ENCODE measurements around the gene SPC25.

The SPC25 gene

DNA sequence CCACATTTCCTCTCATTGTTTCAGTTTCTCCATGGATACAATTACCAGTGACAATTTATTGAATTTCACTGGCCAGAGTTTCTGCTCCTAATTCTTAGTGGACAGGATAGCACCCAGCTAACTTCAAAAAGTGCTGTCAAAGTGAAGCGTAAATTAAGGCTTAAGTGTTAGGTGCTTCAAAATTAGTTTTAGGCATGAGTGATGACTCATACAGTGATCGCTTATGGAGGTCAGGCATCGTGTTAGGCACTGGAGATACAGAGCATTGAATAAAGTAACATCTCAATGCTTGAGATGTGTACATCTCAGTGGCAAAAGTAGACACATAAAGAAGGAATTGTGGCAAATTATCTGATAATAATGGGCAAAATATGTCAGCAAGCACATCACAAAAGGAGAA lies 47.0 kb downstream of the SPC25 start:
- no peak for DNase-seq (ENCODE audit: low spot score)

DNA sequence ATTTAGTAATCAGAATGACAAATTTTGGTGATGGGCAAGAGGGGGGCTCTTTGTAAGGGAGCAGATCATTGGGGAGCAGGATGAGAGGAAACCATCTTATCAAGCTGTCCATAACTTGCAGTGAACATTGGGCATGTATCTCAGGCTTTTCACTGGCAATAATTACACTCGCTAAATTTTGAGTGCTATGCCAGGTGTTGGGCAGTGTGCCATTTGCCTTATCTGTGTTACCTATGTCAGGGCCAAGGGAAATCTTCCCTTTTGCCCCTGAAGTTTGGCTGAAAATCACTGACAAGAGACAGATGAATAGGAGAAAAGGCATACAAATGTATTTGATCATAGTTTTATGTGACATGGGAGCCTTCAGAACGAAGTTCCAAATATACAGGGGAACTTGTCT lies 48.8 kb downstream of the SPC25 start:
- no peak for DNase-seq (ENCODE audit: low spot score)

DNA sequence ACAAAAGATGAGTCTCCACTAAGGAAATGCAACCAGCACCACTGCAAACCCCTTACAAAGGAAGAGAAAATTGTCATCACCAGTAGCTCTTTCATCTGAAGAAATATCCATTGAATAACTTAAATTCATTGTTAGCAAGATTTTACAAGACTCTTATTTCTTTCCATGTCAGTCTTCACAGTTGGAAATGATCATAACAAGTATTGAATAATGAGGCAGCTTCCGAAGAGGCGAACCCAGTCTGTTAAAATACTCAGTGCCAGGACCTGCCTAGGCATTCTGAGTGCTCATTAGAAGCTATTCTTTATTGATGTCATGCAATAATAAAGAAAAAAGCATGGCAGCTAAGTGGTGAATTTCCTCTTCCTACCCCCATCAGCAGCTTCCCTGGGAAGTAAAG lies 54.3 kb downstream of the SPC25 start:
- DNase-seq (ENCODE audit: low spot score): no peak

DNA sequence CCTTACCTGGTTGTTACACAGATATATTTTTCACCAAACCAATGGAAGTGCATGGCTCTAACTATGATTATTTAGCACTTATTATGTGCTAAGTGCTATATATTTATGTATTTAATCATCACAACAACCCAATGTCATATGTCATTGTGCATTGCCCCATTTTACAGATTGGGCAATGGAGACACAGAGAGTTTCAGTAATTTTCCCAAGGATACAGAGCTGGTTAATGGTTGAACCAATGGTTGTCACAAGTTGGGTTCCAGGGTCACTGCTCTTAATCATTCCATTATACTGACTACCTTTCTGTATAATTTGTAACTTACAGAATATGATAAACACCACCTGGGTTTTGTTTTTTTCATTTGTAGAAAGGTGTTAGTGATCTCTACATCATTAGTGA lies 58.6 kb downstream of the SPC25 start:
- DNase-seq (ENCODE audit: low spot score): no peak

DNA sequence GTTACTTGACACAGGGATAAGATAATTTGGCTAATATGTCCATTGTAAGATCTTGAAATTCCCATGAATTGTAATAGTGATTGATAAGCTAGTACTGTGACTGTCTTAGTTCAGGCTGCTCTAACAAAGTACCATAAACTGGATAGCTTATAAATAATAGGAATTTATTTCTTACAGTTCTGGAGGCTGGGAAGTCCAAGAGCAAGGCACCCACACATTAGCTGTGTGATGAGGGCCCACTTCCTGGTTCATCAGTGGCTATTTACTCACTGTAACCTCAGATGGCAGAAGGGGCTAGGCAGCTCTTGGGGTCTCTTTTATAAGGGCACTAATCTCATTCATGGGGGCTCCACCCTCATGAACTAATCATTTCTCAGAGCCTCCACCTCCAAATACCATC lies 59.3 kb downstream of the SPC25 start:
- DNase-seq (ENCODE audit: low spot score): no peak

DNA sequence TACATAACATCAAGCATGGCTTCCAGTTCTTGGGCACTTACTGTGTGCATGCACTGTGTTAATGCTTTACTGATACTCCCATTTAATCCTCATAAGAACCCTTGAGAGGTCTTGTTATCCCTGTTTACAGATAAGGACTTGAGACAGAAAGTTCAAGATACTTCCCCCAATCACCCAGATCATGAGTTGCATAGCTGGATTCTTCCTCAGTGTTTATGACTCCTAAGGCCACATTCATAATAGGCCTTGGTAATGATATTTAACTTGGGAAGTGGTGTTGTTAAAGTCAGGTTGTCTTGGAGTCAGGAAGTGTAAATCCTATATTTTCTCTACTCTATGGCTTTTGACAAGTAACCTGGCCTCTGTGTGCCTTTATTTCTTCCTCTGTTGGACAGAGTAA lies 65.1 kb downstream of the SPC25 start:
- no peak for DNase-seq (ENCODE audit: low spot score)

DNA sequence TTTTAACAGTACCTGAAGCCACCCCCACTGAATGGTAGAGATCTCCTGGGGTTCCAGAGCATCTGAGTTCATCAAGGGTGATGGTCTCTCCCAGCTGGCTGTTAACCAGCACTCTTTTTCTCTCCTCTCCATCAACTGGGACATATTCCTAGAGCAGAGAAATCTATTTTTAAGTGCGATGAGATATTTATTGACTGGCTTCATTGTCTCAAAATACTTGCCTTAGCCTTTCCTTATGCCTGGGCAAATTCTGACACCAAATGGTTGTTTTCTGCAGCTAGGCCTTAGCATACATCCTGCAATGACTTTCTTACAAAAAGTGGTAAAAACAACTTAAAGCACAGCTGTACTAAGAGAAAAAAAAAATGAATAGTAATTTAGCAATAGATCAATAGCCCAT lies 68.2 kb downstream of the SPC25 start:
- DNase-seq (ENCODE audit: low spot score): no peak

DNA sequence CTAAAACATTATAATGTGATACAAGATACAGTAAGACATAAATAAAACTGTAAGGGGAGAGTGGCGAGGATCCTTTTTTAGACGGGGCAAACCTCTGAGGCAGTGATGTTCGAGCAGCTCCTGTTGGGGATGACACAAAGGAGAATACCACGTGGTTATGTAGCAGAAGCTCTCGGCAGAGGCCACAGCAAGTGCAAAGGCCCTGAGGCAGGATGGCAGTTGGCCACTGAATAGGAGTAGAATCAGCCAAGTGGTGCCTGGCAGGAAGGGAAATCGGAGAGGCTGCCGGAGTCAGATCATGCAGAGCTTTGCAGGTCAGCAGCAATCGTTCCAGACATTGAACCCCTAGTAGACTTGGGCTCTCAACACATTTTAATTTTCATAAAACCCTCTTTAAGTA lies 68.7 kb downstream of the SPC25 start:
- DNase-seq (ENCODE audit: low spot score): no peak
